Neuronal stem cell (in vitro differentiated cells): ENCODE measurements around the gene KIAA0753.
"Not testable (repeated sequence)": the region's sequence is repeated elsewhere in the genome, so short reads cannot be mapped to it uniquely, and the experiment has no call there.

ENCODE experiments used
- DNase-seq: peaks from one replicate; pipeline ENCODE4 v3.0.0-alpha.2; 2013; ENCODE audit warnings: low spot score
- H2AFZ ChIP-seq: one replicate; pipeline ENCODE4 v1.6.1; 2013; ENCODE audit warnings: mild to moderate bottlenecking, low read length, inconsistent platforms
- H2AK5ac ChIP-seq: 2 replicates; pipeline ENCODE4 v1.6.1; 2013; ENCODE audit warnings: low read depth, mild to moderate bottlenecking, inconsistent platforms, low read length, moderate library complexity, mixed read lengths
- H2BK120ac ChIP-seq: 2 replicates; pipeline ENCODE4 v1.6.1; 2013; ENCODE audit warnings: low read depth, mild to moderate bottlenecking, inconsistent platforms, low read length, moderate library complexity, mixed read lengths
- H2BK12ac ChIP-seq: one replicate; pipeline ENCODE4 v1.6.1; 2013; ENCODE audit warnings: low read length, inconsistent platforms
- H2BK15ac ChIP-seq: 2 replicates; pipeline ENCODE4 v1.6.1; 2013; ENCODE audit warnings: mild to moderate bottlenecking, low read length, inconsistent platforms, mixed read lengths
- H2BK5ac ChIP-seq: one replicate; pipeline ENCODE4 v1.6.1; 2013; ENCODE audit warnings: inconsistent platforms, mild to moderate bottlenecking, low read length, moderate library complexity
- H3K14ac ChIP-seq: one replicate; pipeline ENCODE4 v1.6.1; 2013; ENCODE audit warnings: low read length, inconsistent platforms
- H3K18ac ChIP-seq: 2 replicates; pipeline ENCODE4 v1.6.1; 2013; ENCODE audit warnings: low read length, inconsistent platforms
- H3K23ac ChIP-seq: 2 replicates; pipeline ENCODE4 v1.6.1; 2013; ENCODE audit warnings: low read depth, mild to moderate bottlenecking, mixed read lengths, low read length, inconsistent platforms; ENCODE audit not compliant: poor library complexity
- H3K27ac ChIP-seq: replicated peaks from 3 replicates; pipeline ENCODE4 v1.5.1; 2013; ENCODE audit warnings: low read length, inconsistent platforms
- H3K27me3 ChIP-seq, 3 experiments: 2 replicates each; pipeline ENCODE4 v1.6.1; 2013; ENCODE audit warnings: low read length in 3 of 3, mild to moderate bottlenecking in 2 of 3, inconsistent platforms in 1 of 3, low read depth in 1 of 3, mixed read lengths in 1 of 3, moderate library complexity in 1 of 3; ENCODE audit not compliant: control insufficient read depth in 3 of 3, insufficient read depth in 3 of 3
- H3K36me3 ChIP-seq, 2 donors: replicated peaks in 1 of 2; 2 replicates each; pipeline ENCODE4 v1.6.1; 2013; ENCODE audit warnings: low read length in 2 of 2; ENCODE audit not compliant: control insufficient read depth in 2 of 2, insufficient read depth in 2 of 2
- H3K4ac ChIP-seq: 2 replicates; pipeline ENCODE4 v1.6.1; 2013; ENCODE audit warnings: inconsistent platforms, mild to moderate bottlenecking, low read length, moderate library complexity
- H3K4me1 ChIP-seq, 2 donors: 1 replicate in 1 of 2; 2 replicates in 1 of 2; pipeline ENCODE4 v1.6.1; 2013; ENCODE audit warnings: low read length in 2 of 2, low read depth in 1 of 2; ENCODE audit not compliant: control insufficient read depth in 2 of 2, insufficient read depth in 1 of 2
- H3K4me2 ChIP-seq: one replicate; pipeline ENCODE4 v1.6.1; 2013; ENCODE audit warnings: mild to moderate bottlenecking, low read length, inconsistent platforms; ENCODE audit not compliant: insufficient read depth, poor library complexity, severe bottlenecking
- H3K4me3 ChIP-seq, 2 donors: 2 replicates each; pipeline ENCODE4 v1.5.1; 2013; ENCODE audit warnings: low read length in 2 of 2, mild to moderate bottlenecking in 2 of 2, inconsistent platforms in 1 of 2, moderate library complexity in 1 of 2
- H3K79me1 ChIP-seq: one replicate; pipeline ENCODE4 v1.6.1; 2013; ENCODE audit warnings: low read depth, mild to moderate bottlenecking, inconsistent platforms, low read length, moderate library complexity
- H3K9ac ChIP-seq: one replicate; pipeline ENCODE4 v1.6.1; 2013; ENCODE audit warnings: mild to moderate bottlenecking, low read depth, low read length, inconsistent platforms; ENCODE audit not compliant: poor library complexity
- H3K9me3 ChIP-seq, 2 donors: replicated peaks in 1 of 2; 2 replicates each; pipeline versions ENCODE3 to v1.6.1; 2013; ENCODE audit warnings: low read length in 2 of 2, mild to moderate bottlenecking in 2 of 2, inconsistent platforms in 1 of 2, low read depth in 1 of 2, mixed read lengths in 1 of 2, moderate library complexity in 1 of 2; ENCODE audit not compliant: control insufficient read depth in 2 of 2, insufficient read depth in 1 of 2
- H4K8ac ChIP-seq: one replicate; pipeline ENCODE4 v1.6.1; 2013; ENCODE audit warnings: low read depth, mild to moderate bottlenecking, inconsistent platforms, low read length, moderate library complexity
- H4K91ac ChIP-seq: one replicate; pipeline ENCODE4 v1.6.1; 2013; ENCODE audit warnings: low read length, low read depth, mild to moderate bottlenecking, inconsistent platforms; ENCODE audit not compliant: poor library complexity
- WGBS, 2 donors: extraction: QIAGEN DNeasy Blood & Tissue Kit; methylation state at CpG; one replicate each; pipeline ENCODE4 v1.1.7; 2013; ENCODE audit warnings: missing lambda C conversion rate in 2 of 2, mixed read lengths in 1 of 2; ENCODE audit not compliant: insufficient read length in 2 of 2, insufficient replicate concordance in 1 of 2; ENCODE audit errors: extremely low coverage in 2 of 2; 5-methylcytosine and 5-hydroxymethylcytosine counted together

Gene KIAA0753

GRCh38 chr17:6656797-6657632, 16.5 kb upstream of the KIAA0753 start:
- H4K8ac ChIP-seq, H3K27ac ChIP-seq, H2BK12ac ChIP-seq, DNase-seq, H2BK15ac ChIP-seq, H3K79me1 ChIP-seq, H2BK120ac ChIP-seq, H3K9ac ChIP-seq, H3K23ac ChIP-seq, H3K4ac ChIP-seq, H3K36me3 ChIP-seq, H3K9me3 ChIP-seq, H2BK5ac ChIP-seq, H4K91ac ChIP-seq: not testable (repeated sequence)
- peak overlapping the region; percentile 15 for H3K14ac ChIP-seq
- peak overlapping the region; percentile 35 to 65 for H3K4me3 ChIP-seq
- H2AFZ ChIP-seq = peak overlapping the region; percentile 79
- peak overlapping the region; percentile 67 for H2AK5ac ChIP-seq
- peaks cover 15 to 22% of the 10 kb centered on the region in 2 donors for H3K4me1 ChIP-seq
- peak overlapping the region; percentile 61 for H3K4me2 ChIP-seq
- no CpG with 5 or more reads among the region's 55 CpGs for WGBS, 2 donors
- H3K18ac ChIP-seq = peak overlapping the region; percentile 84
- peaks cover 0 to 63% (median 32%) of the 10 kb centered on the region in 3 experiments for H3K27me3 ChIP-seq

- not testable (repeated sequence) for DNase-seq, H3K9me3 ChIP-seq, H3K79me1 ChIP-seq, H3K27ac ChIP-seq, H4K91ac ChIP-seq, H3K4ac ChIP-seq, H3K18ac ChIP-seq, H3K14ac ChIP-seq, H3K23ac ChIP-seq, H2BK12ac ChIP-seq, H4K8ac ChIP-seq, H2AK5ac ChIP-seq, H2BK5ac ChIP-seq, H2BK15ac ChIP-seq, H2BK120ac ChIP-seq, H3K36me3 ChIP-seq, H3K9ac ChIP-seq
- Histone ChIP-seq H3K27me3 (peaks cover 0 to 53% (median 32%) of the 10 kb centered on the region in 3 experiments), H2AFZ (peak overlapping the region; percentile 79), H3K4me1 (peaks cover 19 to 27% of the 10 kb centered on the region in 2 donors), H3K4me2 (peak overlapping the region; percentile 72), H3K4me3 (peak overlapping the region; percentile 15 to 66)
- no CpG with 5 or more reads among the region's 41 CpGs for WGBS, 2 donors
Observed at GRCh38 chr17:6655732-6656361, 15.3 kb upstream of the KIAA0753 start.

GRCh38 chr17:6654841-6655731, 14.6 kb upstream of the KIAA0753 start:
- H4K8ac ChIP-seq = no peak overlapping the region
- H3K36me3 ChIP-seq = peaks cover 0 to 3% of the 10 kb centered on the region in 2 donors
- H3K14ac ChIP-seq = no peak overlapping the region
- peaks cover 19 to 31% of the 10 kb centered on the region in 2 donors for H3K4me1 ChIP-seq
- peaks cover 0 to 3% of the 10 kb centered on the region in 2 donors for H3K9me3 ChIP-seq
- no peak overlapping the region for H2BK15ac ChIP-seq
- H3K23ac ChIP-seq = no peak overlapping the region
- peak overlapping the region; percentile 65 for H3K18ac ChIP-seq
- H2BK5ac ChIP-seq = no peak overlapping the region
- H4K91ac ChIP-seq = no peak overlapping the region
- H3K79me1 ChIP-seq = peaks cover 4% of the 10 kb centered on the region
- H2AK5ac ChIP-seq = no peak overlapping the region
- no peak for DNase-seq
- no peak overlapping the region for H2BK12ac ChIP-seq
- H3K4me3 ChIP-seq = peak overlapping the region; percentile 38 to 49
- H3K27ac ChIP-seq = no peak overlapping the region
- no CpG with 5 or more reads among the region's 46 CpGs for WGBS, 2 donors
- no peak overlapping the region for H3K4ac ChIP-seq
- no peak overlapping the region for H2BK120ac ChIP-seq
- peak overlapping the region; percentile 79 for H2AFZ ChIP-seq
- H3K4me2 ChIP-seq = peak overlapping the region; percentile 72
- peak overlapping the region; percentile 65 for H3K9ac ChIP-seq
- peaks cover 0 to 45% (median 31%) of the 10 kb centered on the region in 3 experiments for H3K27me3 ChIP-seq
